Endodermal cell (in vitro differentiated cells): ENCODE measurements around the gene SPATA46. TPM values are rescaled to one million over a fixed set of nuclear protein-coding genes. Genes with fewer than 3 reads are reported as not detected.

Experiments used
- DNase-seq: peaks from one replicate; pipeline ENCODE4 v3.0.0-alpha.2; 2017
- H3K27ac ChIP-seq: 2 replicates; pipeline ENCODE4 v1.5.1; 2013; ENCODE audit warnings: mild to moderate bottlenecking, low read depth, low read length, moderate library complexity
- H3K27me3 ChIP-seq: 2 replicates; pipeline ENCODE4 v1.6.1; 2013; ENCODE audit warnings: mild to moderate bottlenecking, low read length, moderate library complexity; ENCODE audit not compliant: insufficient read depth, control insufficient read depth, poor library complexity, severe bottlenecking
- H3K36me3 ChIP-seq: 2 replicates; pipeline ENCODE4 v1.7.0; 2013; ENCODE audit warnings: mild to moderate bottlenecking, low read length, moderate library complexity; ENCODE audit not compliant: control insufficient read depth, insufficient read depth
- H3K4me1 ChIP-seq: one replicate; pipeline ENCODE4 v1.7.0; 2013; ENCODE audit warnings: low read length; ENCODE audit not compliant: control insufficient read depth, insufficient read depth
- H3K4me3 ChIP-seq: 2 replicates; pipeline ENCODE4 v1.5.1; 2013; ENCODE audit warnings: mild to moderate bottlenecking, low read length, moderate library complexity
- H3K9ac ChIP-seq: 2 replicates; pipeline ENCODE4 v1.6.1; 2013; ENCODE audit warnings: mild to moderate bottlenecking, low read length, moderate library complexity; ENCODE audit not compliant: poor library complexity, severe bottlenecking; ENCODE audit errors: extremely low read depth
- H3K9me3 ChIP-seq: 2 replicates; pipeline ENCODE4 v1.6.1; 2013; ENCODE audit warnings: mild to moderate bottlenecking, low read length, moderate library complexity; ENCODE audit not compliant: control insufficient read depth
- H3K27ac Mint-ChIP-seq: 2 replicates; pipeline ENCODE4 v1.8.0; 2020; ENCODE audit warnings: mixed read lengths
- H3K27me3 Mint-ChIP-seq: 2 replicates; pipeline ENCODE4 v1.8.0; 2021; ENCODE audit warnings: mild to moderate bottlenecking, mixed read lengths; ENCODE audit not compliant: insufficient read depth
- H3K36me3 Mint-ChIP-seq: 2 replicates; pipeline ENCODE4 v1.8.0; 2020; ENCODE audit warnings: low read depth, mixed read lengths
- H3K4me1 Mint-ChIP-seq: 2 replicates; pipeline ENCODE4 v1.8.0; 2020; ENCODE audit warnings: mixed read lengths
- H3K4me3 Mint-ChIP-seq: 2 replicates; pipeline ENCODE4 v1.8.0; 2020; ENCODE audit warnings: mild to moderate bottlenecking, moderate library complexity, mixed read lengths
- H3K9me3 Mint-ChIP-seq: 2 replicates; pipeline ENCODE4 v1.8.0; 2020; ENCODE audit warnings: mild to moderate bottlenecking, mixed read lengths
- CTCF ChIP-seq: fragments of 200-600 bp; sonication (generic); conservative IDR thresholded peaks from 2 replicates; pipeline ENCODE4 v1.5.0; 2021; ENCODE audit warnings: antibody characterized with exemption, mild to moderate bottlenecking
- WGBS, 2 experiments: methylation state at CpG; one replicate each; pipeline versions ENCODE4 v1.1.5 to v1.1.7; 2013; ENCODE audit warnings: missing lambda C conversion rate in 2 of 2, mixed read lengths in 1 of 2; ENCODE audit not compliant: insufficient coverage in 1 of 2, insufficient read length in 1 of 2; 5-methylcytosine and 5-hydroxymethylcytosine counted together
- microRNA-seq: library from miRNA; unstranded; fragments of <30 nt; microRNA quantifications from one replicate; pipeline ENCODE4 v1.2.0, GENCODE V29; 2020; ENCODE audit warnings: borderline microRNAs expressed
- total RNA-seq, 2 donors: library from RNA; stranded (reverse); fragmentation: NEBNext Ultra II Directional in 1 of 2; extraction: Animal tissue kit (Norgen Biotek cat#: 25700) in 1 of 2; gene quantifications; 2 replicates in 1 of 2; 3 replicates in 1 of 2; pipeline ENCODE4 v1.2.1, GENCODE V29; 2021

Gene SPATA46
- total RNA-seq, 2 donors from 2014 or later, result not detected

GRCh38 chr1:162326559-162326958 is 50.1 kb downstream of the SPATA46 start:
- Histone ChIP-seq H3K27ac (no peak overlapping the region), H3K9me3 (no peaks in the 10 kb centered on the region), H3K27me3 (no peaks in the 10 kb centered on the region), H3K36me3 (no peaks in the 10 kb centered on the region), H3K4me3 (no peak overlapping the region), H3K4me1 (no peaks in the 10 kb centered on the region), H3K9ac (no peak overlapping the region)
- no peak overlapping the region for H3K4me3 Mint-ChIP-seq
- no peaks in the 10 kb centered on the region for H3K36me3 Mint-ChIP-seq
- no peaks in the 10 kb centered on the region for H3K9me3 Mint-ChIP-seq
- TF ChIP-seq CTCF, result no peak
- H3K4me1 Mint-ChIP-seq, result no peaks in the 10 kb centered on the region
- DNase-seq, result no peak
- no peaks in the 10 kb centered on the region for H3K27me3 Mint-ChIP-seq
- H3K27ac Mint-ChIP-seq, result no peak overlapping the region

GRCh38 chr1:162324396-162324795 is 52.3 kb downstream of the SPATA46 start:
- Mint-ChIP-seq H3K27me3 (no peaks in the 10 kb centered on the region), H3K9me3 (no peaks in the 10 kb centered on the region), H3K4me3 (no peak overlapping the region), H3K4me1 (no peaks in the 10 kb centered on the region), H3K27ac (no peak overlapping the region), H3K36me3 (no peaks in the 10 kb centered on the region)
- H3K27ac ChIP-seq, result no peak overlapping the region
- WGBS, 2 experiments, result 91 to 100% methylated on average over 1 to 2 of the region's 2 CpGs
- TF ChIP-seq CTCF, result no peak
- no peak for DNase-seq
- H3K4me3 ChIP-seq, result no peak overlapping the region
- no peaks in the 10 kb centered on the region for H3K36me3 ChIP-seq
- H3K27me3 ChIP-seq, result no peaks in the 10 kb centered on the region
- no peaks in the 10 kb centered on the region for H3K9me3 ChIP-seq
- no peaks in the 10 kb centered on the region for H3K4me1 ChIP-seq
- no peak overlapping the region for H3K9ac ChIP-seq

Small RNA genes within 50 kb of the gene (microRNA-seq; reads per million reads assigned to microRNA genes)
- 2.8 reads per million, percentile 18 among the genes with 10 or more reads in this experiment for gene MIR556

Other genes starting within 250 kb of the SPATA46 start
- 1 to 10 TPM; 5.1 to 6.2 TPM for gene C1orf226, start 4.9 kb upstream of the SPATA46 start, total RNA-seq
- not detected for gene SH2D1B, start 35.3 kb upstream of the SPATA46 start, total RNA-seq
- gene UHMK1, start 121.0 kb upstream of the SPATA46 start, total RNA-seq, result 10 to 100 TPM; 19.2 to 26.0 TPM
- gene UAP1, start 184.9 kb upstream of the SPATA46 start, total RNA-seq, result 10 to 100 TPM; 36.4 to 39.4 TPM